ENCODE measurements around the gene SLC51B. TPM values are rescaled to one million over a fixed set of nuclear protein-coding genes. Genes with fewer than 3 reads are reported as not detected.

The SLC51B gene
- total RNA-seq, 4 donors from 2014 or later, result not detected

DNA sequence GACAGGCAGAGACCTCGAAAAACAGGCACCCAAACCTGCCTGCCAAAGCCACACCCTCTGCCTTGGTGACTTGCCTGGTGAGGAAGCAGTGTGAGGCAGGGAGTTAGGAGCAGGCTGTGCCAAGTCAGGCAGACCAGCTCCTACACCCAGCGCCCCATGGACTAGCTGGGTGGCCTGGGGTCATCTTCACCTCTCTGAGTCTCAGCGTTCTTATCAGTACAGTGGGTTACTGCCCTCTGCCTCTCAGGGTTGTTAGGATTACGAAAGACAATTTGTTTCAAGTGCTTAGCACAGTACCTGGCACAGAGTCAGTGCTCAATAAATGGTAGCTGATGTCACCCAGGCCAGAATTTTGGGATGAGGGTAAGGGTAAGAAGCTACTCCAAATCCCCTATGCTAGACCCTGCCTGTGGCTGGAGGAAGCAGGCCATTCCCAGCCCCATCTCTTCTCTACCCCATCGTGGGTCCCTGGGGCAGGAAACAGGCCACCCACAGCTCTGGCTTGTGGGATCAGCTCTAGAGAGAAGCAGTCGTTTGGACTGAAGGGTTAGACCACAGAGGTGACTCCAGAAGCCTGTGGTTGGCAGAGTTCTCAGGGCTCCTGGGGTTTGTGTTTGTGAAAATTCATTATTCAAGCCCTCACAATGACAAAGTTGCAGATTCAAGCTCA lies 10.1 kb downstream of the SLC51B start:
- Histone ChIP-seq H3K27ac (peak overlapping the region; percentile 2 to 58 (median 6)), H3K36me3 (no peaks in the 10 kb centered on the region), H3K4me1 (peaks cover 0 to 6% of the 10 kb centered on the region in 2 donors), H3K27me3 (no peaks in the 10 kb centered on the region), H3K4me3 (no peak overlapping the region), H3K9me3 (no peaks in the 10 kb centered on the region)
- DNase-seq, result no peak
- no peak for TF ChIP-seq POLR2A (IDR thresholded peaks at IDR 0.05)
- TF ChIP-seq, protein P1, sequence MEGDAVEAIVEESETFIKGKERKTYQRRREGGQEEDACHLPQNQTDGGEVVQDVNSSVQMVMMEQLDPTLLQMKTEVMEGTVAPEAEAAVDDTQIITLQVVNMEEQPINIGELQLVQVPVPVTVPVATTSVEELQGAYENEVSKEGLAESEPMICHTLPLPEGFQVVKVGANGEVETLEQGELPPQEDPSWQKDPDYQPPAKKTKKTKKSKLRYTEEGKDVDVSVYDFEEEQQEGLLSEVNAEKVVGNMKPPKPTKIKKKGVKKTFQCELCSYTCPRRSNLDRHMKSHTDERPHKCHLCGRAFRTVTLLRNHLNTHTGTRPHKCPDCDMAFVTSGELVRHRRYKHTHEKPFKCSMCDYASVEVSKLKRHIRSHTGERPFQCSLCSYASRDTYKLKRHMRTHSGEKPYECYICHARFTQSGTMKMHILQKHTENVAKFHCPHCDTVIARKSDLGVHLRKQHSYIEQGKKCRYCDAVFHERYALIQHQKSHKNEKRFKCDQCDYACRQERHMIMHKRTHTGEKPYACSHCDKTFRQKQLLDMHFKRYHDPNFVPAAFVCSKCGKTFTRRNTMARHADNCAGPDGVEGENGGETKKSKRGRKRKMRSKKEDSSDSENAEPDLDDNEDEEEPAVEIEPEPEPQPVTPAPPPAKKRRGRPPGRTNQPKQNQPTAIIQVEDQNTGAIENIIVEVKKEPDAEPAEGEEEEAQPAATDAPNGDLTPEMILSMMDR (IDR thresholded peaks at IDR 0.05 in 4 of 5, conservative IDR thresholded peaks at IDR 0.05 in 1 of 5), result no peak
- intact Hi-C loops (cut with DNase I; ENCODE audit: low total_unique reads) (no loop called here), in situ Hi-C loops (cut with MboI; ENCODE audit: low sequenced_read_pairs in 4 of 4) (no loop called here)
- no peak for ATAC-seq

DNA sequence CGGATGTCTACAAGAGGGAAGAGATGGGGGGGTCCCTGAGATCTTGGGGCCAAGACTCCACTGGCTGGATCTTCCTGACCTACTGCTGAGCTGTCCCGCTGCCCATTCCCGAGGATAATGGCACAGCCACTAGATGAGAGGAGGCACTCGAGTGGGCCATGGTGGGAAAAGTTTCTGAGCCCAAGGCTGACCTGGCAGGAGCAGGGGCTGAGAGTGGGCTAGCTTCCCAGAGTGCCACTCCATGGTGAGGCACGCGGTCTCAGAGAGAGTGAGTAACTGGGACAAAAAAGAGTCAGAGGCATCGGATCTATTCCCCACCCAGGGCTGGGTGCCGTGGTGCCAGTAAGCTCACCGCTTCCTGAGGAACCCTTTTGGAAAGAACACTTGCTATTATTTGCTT lies 10.9 kb downstream of the SLC51B start:
- no peak for TF ChIP-seq POLR2A (IDR thresholded peaks at IDR 0.05)
- TF ChIP-seq, protein P1 (IDR thresholded peaks at IDR 0.05 in 4 of 5, conservative IDR thresholded peaks at IDR 0.05 in 1 of 5), result no peak
- ATAC-seq, result no peak
- DNase-seq, result no peak
- Histone ChIP-seq H3K9me3 (no peaks in the 10 kb centered on the region), H3K4me3 (no peak overlapping the region), H3K27ac (peak overlapping the region in 2 of 4 donors; percentile 4 to 58), H3K27me3 (no peaks in the 10 kb centered on the region), H3K4me1 (peaks cover 0 to 6% of the 10 kb centered on the region in 2 donors), H3K36me3 (no peaks in the 10 kb centered on the region)
- in situ Hi-C loops (cut with MboI; ENCODE audit: low sequenced_read_pairs in 4 of 4) (no loop called here), intact Hi-C loops (cut with DNase I; ENCODE audit: low total_unique reads) (no loop called here)

DNA sequence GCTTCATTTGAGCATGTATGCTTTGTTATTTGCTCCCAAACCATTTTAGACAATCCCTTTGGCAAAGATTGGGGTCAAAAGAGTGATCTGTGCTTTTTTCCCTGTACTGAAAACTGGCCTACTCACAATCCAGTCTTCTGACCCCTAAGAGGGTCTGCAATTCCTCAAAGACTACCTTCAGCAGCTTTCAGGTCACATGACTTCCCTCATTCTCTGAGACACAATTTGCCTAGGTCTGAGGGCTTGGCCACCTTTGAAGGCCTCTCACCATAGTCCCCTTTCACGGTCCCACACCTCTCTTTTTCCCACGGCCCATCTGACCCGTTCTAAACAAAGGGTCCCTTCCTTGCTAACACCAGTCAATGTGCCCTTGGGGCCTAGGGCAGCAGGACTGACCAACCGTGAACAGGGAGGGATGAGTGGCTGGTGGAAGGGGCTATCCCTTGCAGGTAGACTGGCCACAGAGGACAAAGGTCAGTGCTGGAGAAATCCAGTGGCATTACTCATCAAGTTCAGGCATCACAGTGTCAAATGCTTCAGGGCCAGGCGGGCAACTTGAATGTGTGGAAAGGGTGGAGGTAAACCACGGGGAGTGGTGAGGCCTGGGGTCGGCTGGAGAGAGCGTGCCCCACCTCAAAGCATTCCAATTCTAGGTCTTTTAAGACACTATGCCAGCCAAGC lies 11.8 kb downstream of the SLC51B start:
- no peak for TF ChIP-seq POLR2A (IDR thresholded peaks at IDR 0.05)
- TF ChIP-seq, protein P1 (IDR thresholded peaks at IDR 0.05 in 4 of 5, conservative IDR thresholded peaks at IDR 0.05 in 1 of 5), result no peak
- H3K9me3 ChIP-seq, result no peaks in the 10 kb centered on the region
- no peaks in the 10 kb centered on the region for H3K27me3 ChIP-seq
- intact Hi-C loops (cut with DNase I; ENCODE audit: low total_unique reads), result no loop called here
- no peak overlapping the region for H3K27ac ChIP-seq
- DNase-seq (no peak), ATAC-seq (no peak)
- in situ Hi-C loops (cut with MboI; ENCODE audit: low sequenced_read_pairs in 4 of 4), result no loop called here
- peaks cover 0 to 6% of the 10 kb centered on the region in 2 donors for H3K4me1 ChIP-seq
- H3K4me3 ChIP-seq, result no peak overlapping the region
- no peaks in the 10 kb centered on the region for H3K36me3 ChIP-seq

DNA sequence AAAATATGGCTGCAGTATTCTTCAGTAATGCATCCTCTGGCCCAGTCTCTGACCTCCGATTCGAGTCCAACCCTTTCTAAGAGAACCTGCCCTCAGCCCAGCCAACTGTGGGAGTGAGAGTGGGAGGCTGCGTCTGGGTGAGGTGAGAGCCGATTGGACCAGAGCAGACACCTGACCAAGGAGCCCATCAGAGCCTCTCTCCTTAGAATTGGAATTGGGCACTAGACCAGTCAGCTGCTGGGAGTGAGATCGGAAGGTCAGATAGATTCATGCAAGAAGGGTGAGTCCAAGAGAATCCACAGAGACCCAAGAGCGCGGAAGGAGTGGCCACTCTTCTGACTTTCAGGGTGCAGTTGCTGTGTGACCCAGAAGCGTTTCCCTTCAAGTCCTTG lies 12.4 kb downstream of the SLC51B start:
- Histone ChIP-seq H3K27ac (no peak overlapping the region), H3K4me1 (peaks cover 0 to 6% of the 10 kb centered on the region in 2 donors), H3K27me3 (no peaks in the 10 kb centered on the region), H3K4me3 (no peak overlapping the region), H3K9me3 (no peaks in the 10 kb centered on the region), H3K36me3 (no peaks in the 10 kb centered on the region)
- in situ Hi-C loops (cut with MboI; ENCODE audit: low sequenced_read_pairs in 4 of 4) (no loop called here), intact Hi-C loops (cut with DNase I; ENCODE audit: low total_unique reads) (no loop called here)
- TF ChIP-seq POLR2A (IDR thresholded peaks at IDR 0.05), result no peak
- TF ChIP-seq, protein P1 (IDR thresholded peaks at IDR 0.05 in 4 of 5, conservative IDR thresholded peaks at IDR 0.05 in 1 of 5), result no peak
- DNase-seq (no peak), ATAC-seq (no peak)
